Astrocyte (in vitro differentiated cells and primary cell): ENCODE results near the gene OTUB1.

Experiments
- CTCF ChIP-seq: IDR thresholded peaks from 2 replicates; pipeline ENCODE4 v1.5.1; 2011; ENCODE audit warnings: low read depth, mild to moderate bottlenecking, inconsistent platforms, low read length, moderate library complexity; ENCODE audit not compliant: insufficient read depth
- EZH2 ChIP-seq: IDR thresholded peaks from 2 replicates; pipeline ENCODE4 v1.6.1; 2012; ENCODE audit warnings: mild to moderate bottlenecking, low read length, inconsistent platforms; ENCODE audit not compliant: insufficient read depth

- TF ChIP-seq CTCF = no peak
- no peak for TF ChIP-seq EZH2
Measured at GRCh38 chr11:63993100-63993499, 6.9 kb downstream of the OTUB1 start.
